Measurements from ENCODE around the gene PGLYRP4.
"Not testable (repeated sequence)": the region's sequence is repeated elsewhere in the genome, so short reads cannot be mapped to it uniquely, and the experiment has no call there.

PGLYRP4 gene

GRCh38 chr1:153349363-153350320, 1.0 kb upstream of the PGLYRP4 start:
- Histone ChIP-seq H3K36me3 (ENCODE audit: insufficient read depth, insufficient read length, low read length) (no peaks in the 10 kb centered on the region), H3K9ac (ENCODE audit: insufficient read length, low read depth) (no peak overlapping the region), H3K9me3 (ENCODE audit: insufficient read depth, low read length) (no peaks in the 10 kb centered on the region), H3K4me3 (ENCODE audit: insufficient read length, low read depth) (no peak overlapping the region), H3K27me3 (ENCODE audit: insufficient read depth, insufficient read length) (no peaks in the 10 kb centered on the region), H3K4me1 (ENCODE audit: insufficient read depth, insufficient read length) (peaks cover 7% of the 10 kb centered on the region)
- DNase-seq (ENCODE audit: low read depth, low spot score): no peak
- TF ChIP-seq YY1 (IDR thresholded peaks at IDR 0.05; ENCODE audit: insufficient read depth, insufficient read length) (no peak), SUZ12 (IDR thresholded peaks at IDR 0.05; ENCODE audit: extremely low read depth, insufficient read depth, insufficient read length) (no peak)

GRCh38 chr1:153347856-153348255, 785 bp downstream of the PGLYRP4 start:
- H3K9ac ChIP-seq (ENCODE audit: insufficient read length, low read depth): no peak overlapping the region
- no peak for TF ChIP-seq ZNF274 (IDR thresholded peaks at IDR 0.05; ENCODE audit: low read depth, low read length)
- no peak for TF ChIP-seq YY1 (IDR thresholded peaks at IDR 0.05; ENCODE audit: insufficient read depth, insufficient read length)

GRCh38 chr1:153347049-153347448, 1.6 kb downstream of the PGLYRP4 start:
- not testable (repeated sequence) for H3K27me3 ChIP-seq (ENCODE audit: insufficient read depth, insufficient read length); H3K36me3 ChIP-seq (ENCODE audit: insufficient read depth, insufficient read length, low read length); H3K9ac ChIP-seq (ENCODE audit: insufficient read length, low read depth); H3K4me3 ChIP-seq (ENCODE audit: insufficient read length, low read depth); H3K4me1 ChIP-seq (ENCODE audit: insufficient read depth, insufficient read length); DNase-seq (ENCODE audit: low read depth, low spot score); H3K9me3 ChIP-seq (ENCODE audit: insufficient read depth, low read length)

More at GRCh38 chr1:153347856-153348255, 785 bp downstream of the PGLYRP4 start:
- DNase-seq (ENCODE audit: low read depth, low spot score): no peak
- H3K9me3 ChIP-seq (ENCODE audit: insufficient read depth, low read length): no peaks in the 10 kb centered on the region
- H3K4me1 ChIP-seq (ENCODE audit: insufficient read depth, insufficient read length): peaks cover 9% of the 10 kb centered on the region
- H3K36me3 ChIP-seq (ENCODE audit: insufficient read depth, insufficient read length, low read length): no peaks in the 10 kb centered on the region
- no peak overlapping the region for H3K4me3 ChIP-seq (ENCODE audit: insufficient read length, low read depth)
- no peaks in the 10 kb centered on the region for H3K27me3 ChIP-seq (ENCODE audit: insufficient read depth, insufficient read length)

GRCh38 chr1:153346077-153346723, 2.4 kb downstream of the PGLYRP4 start:
- no peak for DNase-seq (ENCODE audit: low read depth, low spot score)
- Histone ChIP-seq H3K9me3 (ENCODE audit: insufficient read depth, low read length) (no peaks in the 10 kb centered on the region), H3K4me3 (ENCODE audit: insufficient read length, low read depth) (no peak overlapping the region), H3K27me3 (ENCODE audit: insufficient read depth, insufficient read length) (no peaks in the 10 kb centered on the region), H3K9ac (ENCODE audit: insufficient read length, low read depth) (no peak overlapping the region), H3K4me1 (ENCODE audit: insufficient read depth, insufficient read length) (peaks cover 9% of the 10 kb centered on the region), H3K36me3 (ENCODE audit: insufficient read depth, insufficient read length, low read length) (no peaks in the 10 kb centered on the region)
- TF ChIP-seq YY1 (IDR thresholded peaks at IDR 0.05; ENCODE audit: insufficient read depth, insufficient read length): no peak
- no peak for TF ChIP-seq SUZ12 (IDR thresholded peaks at IDR 0.05; ENCODE audit: extremely low read depth, insufficient read depth, insufficient read length)
- TF ChIP-seq ZNF274 (IDR thresholded peaks at IDR 0.05; ENCODE audit: low read depth, low read length): no peak

GRCh38 chr1:153345187-153346076, 3.2 kb downstream of the PGLYRP4 start:
- no peak overlapping the region for H3K9ac ChIP-seq (ENCODE audit: insufficient read length, low read depth)
- no peaks in the 10 kb centered on the region for H3K36me3 ChIP-seq (ENCODE audit: insufficient read depth, insufficient read length, low read length)
- no peaks in the 10 kb centered on the region for H3K27me3 ChIP-seq (ENCODE audit: insufficient read depth, insufficient read length)
- no peak overlapping the region for H3K4me3 ChIP-seq (ENCODE audit: insufficient read length, low read depth)
- TF ChIP-seq YY1 (IDR thresholded peaks at IDR 0.05; ENCODE audit: insufficient read depth, insufficient read length): no peak
- H3K9me3 ChIP-seq (ENCODE audit: insufficient read depth, low read length): no peaks in the 10 kb centered on the region
- peaks cover 9% of the 10 kb centered on the region for H3K4me1 ChIP-seq (ENCODE audit: insufficient read depth, insufficient read length)
- DNase-seq (ENCODE audit: low read depth, low spot score): no peak

- TF ChIP-seq ZNF274 (IDR thresholded peaks at IDR 0.05; ENCODE audit: low read depth, low read length): no peak
- no peak for TF ChIP-seq SUZ12 (IDR thresholded peaks at IDR 0.05; ENCODE audit: extremely low read depth, insufficient read depth, insufficient read length)
- TF ChIP-seq YY1 (IDR thresholded peaks at IDR 0.05; ENCODE audit: insufficient read depth, insufficient read length): no peak
- Histone ChIP-seq H3K4me3 (ENCODE audit: insufficient read length, low read depth) (no peak overlapping the region), H3K9ac (ENCODE audit: insufficient read length, low read depth) (no peak overlapping the region), H3K36me3 (ENCODE audit: insufficient read depth, insufficient read length, low read length) (no peaks in the 10 kb centered on the region), H3K27me3 (ENCODE audit: insufficient read depth, insufficient read length) (no peaks in the 10 kb centered on the region), H3K4me1 (ENCODE audit: insufficient read depth, insufficient read length) (peaks cover 9% of the 10 kb centered on the region), H3K9me3 (ENCODE audit: insufficient read depth, low read length) (no peaks in the 10 kb centered on the region; the same call in 1 of the 2 replicates)
- DNase-seq (ENCODE audit: low read depth, low spot score): no peak
Measured at GRCh38 chr1:153344718-153345025, 4.0 kb downstream of the PGLYRP4 start.
